ENCODE results near the gene PRDM16.

DNA sequence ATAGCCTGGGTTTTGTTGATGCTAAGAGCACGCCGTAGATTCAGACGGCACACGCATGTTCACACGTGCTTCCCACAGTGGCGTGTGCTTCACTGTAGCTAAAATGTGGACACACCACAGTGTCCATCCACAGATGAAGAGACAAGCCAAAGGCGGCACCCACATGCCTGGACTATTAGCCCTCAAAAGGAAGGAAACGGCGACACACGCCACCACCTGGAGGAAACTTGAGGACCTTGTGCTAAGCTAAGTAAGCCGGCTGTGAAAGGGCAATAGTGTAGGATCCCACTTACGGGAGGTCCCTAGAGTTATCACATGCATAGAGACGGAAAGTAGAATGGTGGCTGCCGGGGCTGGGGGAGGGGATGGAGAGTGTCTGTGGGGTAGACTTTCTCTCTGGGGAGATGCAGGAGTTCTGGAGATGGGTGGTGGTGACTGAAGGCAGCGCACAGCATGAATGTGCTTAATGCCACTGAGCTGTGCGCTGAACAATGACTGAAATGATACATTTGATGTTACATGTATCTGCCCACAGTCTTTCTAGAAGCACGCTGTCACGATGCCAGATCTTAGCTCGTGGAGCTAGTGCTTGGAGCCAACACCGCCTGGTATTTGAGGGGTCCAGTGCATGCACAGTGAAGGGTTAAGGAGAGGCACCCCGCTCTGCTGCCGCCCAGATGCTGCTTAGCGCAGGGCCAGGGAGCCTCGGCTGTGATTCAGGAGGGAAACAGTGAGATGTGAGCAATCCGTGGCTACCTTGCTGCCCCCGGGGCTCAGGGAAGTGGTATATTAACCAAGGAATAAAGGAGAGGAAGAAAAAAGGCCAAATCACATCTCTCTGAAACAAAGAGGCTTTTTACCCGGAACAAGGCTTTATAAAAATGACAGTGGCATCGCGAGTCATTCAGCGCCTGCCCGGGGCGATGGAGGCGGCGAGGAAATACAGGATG is 103.7 kb downstream of the PRDM16 start:
- TF ChIP-seq, protein P1, sequence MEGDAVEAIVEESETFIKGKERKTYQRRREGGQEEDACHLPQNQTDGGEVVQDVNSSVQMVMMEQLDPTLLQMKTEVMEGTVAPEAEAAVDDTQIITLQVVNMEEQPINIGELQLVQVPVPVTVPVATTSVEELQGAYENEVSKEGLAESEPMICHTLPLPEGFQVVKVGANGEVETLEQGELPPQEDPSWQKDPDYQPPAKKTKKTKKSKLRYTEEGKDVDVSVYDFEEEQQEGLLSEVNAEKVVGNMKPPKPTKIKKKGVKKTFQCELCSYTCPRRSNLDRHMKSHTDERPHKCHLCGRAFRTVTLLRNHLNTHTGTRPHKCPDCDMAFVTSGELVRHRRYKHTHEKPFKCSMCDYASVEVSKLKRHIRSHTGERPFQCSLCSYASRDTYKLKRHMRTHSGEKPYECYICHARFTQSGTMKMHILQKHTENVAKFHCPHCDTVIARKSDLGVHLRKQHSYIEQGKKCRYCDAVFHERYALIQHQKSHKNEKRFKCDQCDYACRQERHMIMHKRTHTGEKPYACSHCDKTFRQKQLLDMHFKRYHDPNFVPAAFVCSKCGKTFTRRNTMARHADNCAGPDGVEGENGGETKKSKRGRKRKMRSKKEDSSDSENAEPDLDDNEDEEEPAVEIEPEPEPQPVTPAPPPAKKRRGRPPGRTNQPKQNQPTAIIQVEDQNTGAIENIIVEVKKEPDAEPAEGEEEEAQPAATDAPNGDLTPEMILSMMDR (IDR thresholded peaks at IDR 0.05): no peak
- TF ChIP-seq POLR2A (IDR thresholded peaks at IDR 0.05): no peak

Measured in thyroid gland (tissue), 4 donors.